SU-DHL-6 (cell line): ENCODE measurements around the gene CFAP91.

Source experiments
- H2AFZ ChIP-seq: fragments of 200-600 bp; sonication (generic); 2 replicates; pipeline ENCODE4 v1.6.1; 2014; ENCODE audit warnings: low read depth, mild to moderate bottlenecking, moderate library complexity, mixed read lengths, antibody characterized with exemption, low read length; ENCODE audit not compliant: severe bottlenecking
- H3F3A ChIP-seq: fragments of 200-600 bp; shearing (Covaris generic); 2 replicates; pipeline ENCODE4 v1.6.0; 2016; ENCODE audit warnings: antibody characterized with exemption, mild to moderate bottlenecking; ENCODE audit not compliant: insufficient read depth
- H3K27ac ChIP-seq: fragments of 200-600 bp; sonication (generic); 2 replicates; pipeline ENCODE4 v1.5.1; 2016; ENCODE audit warnings: low read depth, mild to moderate bottlenecking, low read length, moderate library complexity, mixed read lengths
- H3K27me3 ChIP-seq: fragments of 200-600 bp; sonication (generic), shearing (Covaris generic); 2 replicates; pipeline ENCODE4 v1.6.0; 2014; ENCODE audit warnings: mild to moderate bottlenecking, low read length
- H3K36me3 ChIP-seq: fragments of 200-600 bp; sonication (generic); 2 replicates; pipeline ENCODE4 v1.6.1; 2014; ENCODE audit warnings: mild to moderate bottlenecking, low read length, mixed read lengths
- H3K4me2 ChIP-seq: fragments of 300-600, 200-600 bp; shearing (Covaris generic), sonication (generic); 2 replicates; pipeline ENCODE4 v1.6.0; 2014; ENCODE audit warnings: low read length, low read depth, mild to moderate bottlenecking; ENCODE audit not compliant: poor library complexity, severe bottlenecking
- H3K4me3 ChIP-seq: fragments of 200-600 bp; sonication (generic); 2 replicates; pipeline ENCODE4 v1.5.1; 2014; ENCODE audit warnings: antibody characterized with exemption, low read length, mild to moderate bottlenecking, mixed read lengths; ENCODE audit not compliant: insufficient read depth, poor library complexity, severe bottlenecking
- H3K79me2 ChIP-seq: fragments of 200-600 bp; sonication (generic); 2 replicates; pipeline ENCODE4 v1.6.1; 2014; ENCODE audit warnings: mild to moderate bottlenecking, low read length, moderate library complexity; ENCODE audit not compliant: insufficient read depth
- H3K9ac ChIP-seq: fragments of 200-600 bp; sonication (generic); 2 replicates; pipeline ENCODE4 v1.7.0; 2014; ENCODE audit warnings: mild to moderate bottlenecking, low read length
- H3K9me2 ChIP-seq: fragments of 200-600 bp; sonication (generic); replicated peaks from 2 replicates; pipeline ENCODE4 v1.6.1; 2014; ENCODE audit warnings: low read length; ENCODE audit not compliant: insufficient read depth
- H3K9me3 ChIP-seq: fragments of 200-600 bp; sonication (generic); 2 replicates; pipeline ENCODE4 v1.6.1; 2014; ENCODE audit warnings: low read length, mixed read lengths; ENCODE audit not compliant: insufficient read depth
- H4K20me1 ChIP-seq: fragments of 200-600 bp; sonication (generic); 2 replicates; pipeline ENCODE4 v1.6.1; 2014; ENCODE audit warnings: low read depth, mild to moderate bottlenecking, antibody characterized with exemption, low read length, moderate library complexity, mixed read lengths
- EZH2phosphoT487 ChIP-seq: fragments of 200-600 bp; sonication (generic), shearing (Covaris generic); conservative IDR thresholded peaks from 2 replicates; pipeline ENCODE4 v1.6.1; 2018; ENCODE audit warnings: mild to moderate bottlenecking, antibody characterized with exemption, low read length, moderate library complexity, mixed read lengths
- TF ChIP-seq, protein P1 (sequence below): fragments of 200-600 bp; sonication (generic); IDR thresholded peaks from one replicate; pipeline ENCODE4 v1.5.1; 2017; ENCODE audit warnings: antibody characterized with exemption, mild to moderate bottlenecking, low read length, moderate library complexity; ENCODE audit not compliant: insufficient read depth, poor library complexity, severe bottlenecking

Gene CFAP91

GRCh38 chr3:119662604-119663373, 40.0 kb upstream of the CFAP91 start:
- Histone ChIP-seq H4K20me1 (no peaks in the 10 kb centered on the region), H3K9ac (no peak overlapping the region), H2AFZ (no peak overlapping the region), H3K4me2 (no peak overlapping the region), H3F3A (no peaks in the 10 kb centered on the region; the same call in 1 of the 2 replicates), H3K79me2 (no peaks in the 10 kb centered on the region), H3K9me3 (no peaks in the 10 kb centered on the region), H3K27ac (no peak overlapping the region), H3K4me3 (no peak overlapping the region), H3K27me3 (no peaks in the 10 kb centered on the region), H3K9me2 (no peaks in the 10 kb centered on the region), H3K36me3 (0 out of 2 replicates have a peak, but pooled peaks cover 2% of the 10 kb centered on the region)
- TF ChIP-seq, protein P1, sequence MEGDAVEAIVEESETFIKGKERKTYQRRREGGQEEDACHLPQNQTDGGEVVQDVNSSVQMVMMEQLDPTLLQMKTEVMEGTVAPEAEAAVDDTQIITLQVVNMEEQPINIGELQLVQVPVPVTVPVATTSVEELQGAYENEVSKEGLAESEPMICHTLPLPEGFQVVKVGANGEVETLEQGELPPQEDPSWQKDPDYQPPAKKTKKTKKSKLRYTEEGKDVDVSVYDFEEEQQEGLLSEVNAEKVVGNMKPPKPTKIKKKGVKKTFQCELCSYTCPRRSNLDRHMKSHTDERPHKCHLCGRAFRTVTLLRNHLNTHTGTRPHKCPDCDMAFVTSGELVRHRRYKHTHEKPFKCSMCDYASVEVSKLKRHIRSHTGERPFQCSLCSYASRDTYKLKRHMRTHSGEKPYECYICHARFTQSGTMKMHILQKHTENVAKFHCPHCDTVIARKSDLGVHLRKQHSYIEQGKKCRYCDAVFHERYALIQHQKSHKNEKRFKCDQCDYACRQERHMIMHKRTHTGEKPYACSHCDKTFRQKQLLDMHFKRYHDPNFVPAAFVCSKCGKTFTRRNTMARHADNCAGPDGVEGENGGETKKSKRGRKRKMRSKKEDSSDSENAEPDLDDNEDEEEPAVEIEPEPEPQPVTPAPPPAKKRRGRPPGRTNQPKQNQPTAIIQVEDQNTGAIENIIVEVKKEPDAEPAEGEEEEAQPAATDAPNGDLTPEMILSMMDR: no peak
- TF ChIP-seq EZH2phosphoT487: no peak

DNA sequence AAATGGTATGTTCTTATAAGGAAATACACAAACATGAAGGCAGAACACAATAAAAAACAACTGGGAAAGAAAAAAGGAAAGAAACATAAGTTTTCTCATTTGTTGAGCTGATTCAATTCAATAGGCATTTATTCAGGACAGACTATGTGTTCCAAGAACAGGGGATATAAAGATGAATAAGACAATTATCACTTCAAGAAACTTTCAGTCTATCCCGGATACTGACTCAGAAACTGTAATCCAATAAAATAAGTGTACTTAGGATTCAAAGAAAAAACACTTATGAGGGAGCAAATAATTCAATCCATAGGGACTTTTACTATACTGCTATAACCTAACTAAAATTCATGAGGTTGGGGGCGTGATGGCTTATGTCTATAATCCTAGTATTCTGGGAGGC, 38.9 kb upstream of the CFAP91 start:
- no peak overlapping the region for H2AFZ ChIP-seq
- H3K4me2 ChIP-seq: no peak overlapping the region
- H3K9ac ChIP-seq: no peak overlapping the region

DNA sequence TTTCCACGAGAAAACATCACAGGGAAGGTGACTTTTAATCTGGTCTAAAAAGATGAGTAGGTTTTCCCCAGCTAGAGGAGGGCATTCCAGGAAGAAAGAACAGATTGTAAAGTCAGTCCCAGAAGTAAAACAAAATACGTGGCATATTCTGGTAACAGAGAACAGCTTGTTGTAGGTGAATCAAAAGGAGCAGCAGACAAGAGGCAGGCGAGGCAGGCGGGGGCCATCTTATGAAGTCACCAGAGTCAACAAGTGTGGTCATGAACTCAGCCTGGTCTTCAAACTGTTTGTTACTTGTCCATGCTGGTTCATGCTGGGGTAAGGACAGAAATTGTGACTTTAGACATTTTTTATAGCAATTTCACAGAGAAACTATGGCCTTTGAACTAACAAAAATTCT, 38.5 kb upstream of the CFAP91 start:
- Histone ChIP-seq H3K4me2 (no peak overlapping the region), H3K9me3 (no peaks in the 10 kb centered on the region), H3K4me3 (no peak overlapping the region), H3K27me3 (no peaks in the 10 kb centered on the region), H2AFZ (no peak overlapping the region), H3K9me2 (no peaks in the 10 kb centered on the region), H3K36me3 (peaks cover 17% of the 10 kb centered on the region; the same call in 1 of the 2 replicates), H3K9ac (no peak overlapping the region), H3K79me2 (no peaks in the 10 kb centered on the region), H4K20me1 (no peaks in the 10 kb centered on the region), H3K27ac (no peak overlapping the region), H3F3A (no peaks in the 10 kb centered on the region; the same call in 1 of the 2 replicates)
- no peak for TF ChIP-seq EZH2phosphoT487
- TF ChIP-seq, protein P1: no peak

More for the DNA sequence above, 38.9 kb upstream of the CFAP91 start:
- H3K4me3 ChIP-seq: no peak overlapping the region
- H3F3A ChIP-seq: no peaks in the 10 kb centered on the region; the same call in 1 of the 2 replicates
- H3K36me3 ChIP-seq: peaks cover 12% of the 10 kb centered on the region; the same call in 1 of the 2 replicates
- no peaks in the 10 kb centered on the region for H3K79me2 ChIP-seq
- no peak overlapping the region for H3K27ac ChIP-seq
- no peaks in the 10 kb centered on the region for H3K27me3 ChIP-seq
- no peaks in the 10 kb centered on the region for H3K9me3 ChIP-seq
- no peaks in the 10 kb centered on the region for H3K9me2 ChIP-seq
- no peaks in the 10 kb centered on the region for H4K20me1 ChIP-seq
- TF ChIP-seq EZH2phosphoT487: no peak
- TF ChIP-seq, protein P1: no peak
